Activated T-cell treated with anti-CD3 and anti-CD28 coated beads, Interleukin-2, amount 50 U/mL, for 24 hours (primary cell): ENCODE measurements around the gene CANT1.
"Not testable (repeated sequence)": the region's sequence is repeated elsewhere in the genome, so short reads cannot be mapped to it uniquely, and the experiment has no call there.

Experiments used
- DNase-seq: peaks from one replicate; pipeline ENCODE4 v3.0.0-alpha.2; 2020
- H3K27ac Mint-ChIP-seq: 2 replicates; pipeline ENCODE4 v1.8.0; 2020; ENCODE audit warnings: mild to moderate bottlenecking, mixed read lengths
- H3K27me3 Mint-ChIP-seq: 2 replicates; pipeline ENCODE4 v1.8.0; 2020; ENCODE audit warnings: mixed read lengths
- H3K36me3 Mint-ChIP-seq: 2 replicates; pipeline ENCODE4 v1.8.0; 2020; ENCODE audit warnings: low read depth, mixed read lengths
- H3K4me1 Mint-ChIP-seq: 2 replicates; pipeline ENCODE4 v1.8.0; 2020; ENCODE audit warnings: low read depth, mixed read lengths
- H3K4me3 Mint-ChIP-seq: 2 replicates; pipeline ENCODE4 v1.8.0; 2020; ENCODE audit warnings: mild to moderate bottlenecking, moderate library complexity, mixed read lengths
- H3K9me3 Mint-ChIP-seq: 2 replicates; pipeline ENCODE4 v1.8.0; 2020; ENCODE audit warnings: mixed read lengths

The CANT1 gene

GRCh38 chr17:78965491-78965924, 44.1 kb downstream of the CANT1 start:
- Mint-ChIP-seq H3K27ac (no peak overlapping the region), H3K27me3 (no peaks in the 10 kb centered on the region), H3K9me3 (no peaks in the 10 kb centered on the region), H3K36me3 (no peaks in the 10 kb centered on the region), H3K4me1 (no peaks in the 10 kb centered on the region), H3K4me3 (no peak overlapping the region)
- no peak for DNase-seq

- Mint-ChIP-seq H3K36me3 (no peaks in the 10 kb centered on the region), H3K4me3 (no peak overlapping the region), H3K27me3 (no peaks in the 10 kb centered on the region), H3K27ac (no peak overlapping the region), H3K9me3 (no peaks in the 10 kb centered on the region), H3K4me1 (no peaks in the 10 kb centered on the region)
- no peak for DNase-seq
Measured at GRCh38 chr17:78963378-78963777, 46.2 kb downstream of the CANT1 start.

DNA sequence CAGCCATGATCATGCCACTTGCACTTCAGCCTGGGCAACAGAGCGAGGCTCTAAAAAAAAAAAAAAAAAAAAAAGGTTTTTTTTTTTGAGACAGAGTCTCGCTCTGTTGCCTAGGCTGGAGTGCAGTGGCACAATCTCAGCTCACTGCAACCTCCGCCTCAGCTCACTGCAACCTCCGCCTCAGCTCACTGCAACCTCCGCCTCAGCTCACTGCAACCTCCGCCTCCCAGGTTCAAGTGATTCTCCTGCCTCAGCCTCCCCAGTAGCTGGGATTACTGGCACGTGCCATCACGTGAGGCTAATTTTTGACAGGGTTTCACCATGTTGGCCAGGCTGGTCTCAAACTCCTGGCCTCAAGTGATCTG, 46.6 kb downstream of the CANT1 start:
- not testable (repeated sequence) for H3K4me3 Mint-ChIP-seq, H3K9me3 Mint-ChIP-seq, H3K27ac Mint-ChIP-seq, H3K4me1 Mint-ChIP-seq, H3K36me3 Mint-ChIP-seq, H3K27me3 Mint-ChIP-seq, DNase-seq

DNA sequence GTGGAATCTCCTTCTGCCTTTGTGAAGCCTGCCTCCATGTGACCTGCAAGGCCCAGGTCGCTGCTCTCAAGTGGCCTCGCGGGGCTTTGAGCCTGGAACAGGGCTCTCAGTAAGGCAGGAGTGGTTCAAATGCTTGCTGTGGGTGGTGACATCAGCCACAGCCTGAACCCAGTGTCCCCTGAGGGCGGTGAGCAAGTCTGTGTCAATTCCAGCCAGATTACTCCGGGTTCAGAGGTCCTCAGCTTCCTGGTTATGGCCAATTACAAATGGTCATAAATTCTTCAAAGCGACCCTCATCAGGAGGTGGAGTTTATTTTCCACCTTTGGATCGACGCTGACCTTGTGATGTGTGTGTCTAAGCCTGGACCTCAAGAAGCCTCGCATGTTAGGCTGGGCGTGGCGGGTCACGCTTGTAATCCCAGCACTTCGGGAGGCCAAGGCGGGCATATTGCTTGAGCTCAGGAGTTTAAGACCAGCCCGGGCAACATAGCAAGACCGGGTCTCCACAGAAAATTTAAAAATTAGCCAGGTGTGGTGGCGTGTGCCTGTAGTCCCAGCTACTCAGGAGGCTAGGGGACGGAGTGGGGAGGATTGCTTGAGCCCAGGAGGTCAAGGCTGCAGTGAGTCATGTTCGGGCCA, 47.1 kb downstream of the CANT1 start:
- Mint-ChIP-seq H3K27ac (no peak overlapping the region), H3K36me3 (no peaks in the 10 kb centered on the region), H3K4me3 (no peak overlapping the region), H3K27me3 (no peaks in the 10 kb centered on the region), H3K9me3 (no peaks in the 10 kb centered on the region), H3K4me1 (no peaks in the 10 kb centered on the region)
- DNase-seq: no peak

- no peak overlapping the region for H3K4me3 Mint-ChIP-seq
- no peaks in the 10 kb centered on the region for H3K36me3 Mint-ChIP-seq
- no peaks in the 10 kb centered on the region for H3K9me3 Mint-ChIP-seq
- no peak overlapping the region for H3K27ac Mint-ChIP-seq
- H3K4me1 Mint-ChIP-seq: no peaks in the 10 kb centered on the region
- no peaks in the 10 kb centered on the region for H3K27me3 Mint-ChIP-seq
- DNase-seq: no peak
Measured at GRCh38 chr17:78961571-78961970, 48.0 kb downstream of the CANT1 start.

GRCh38 chr17:78960928-78961327, 48.6 kb downstream of the CANT1 start:
- no peak overlapping the region for H3K4me3 Mint-ChIP-seq
- H3K4me1 Mint-ChIP-seq: no peaks in the 10 kb centered on the region
- no peak for DNase-seq
- H3K9me3 Mint-ChIP-seq: no peaks in the 10 kb centered on the region
- no peak overlapping the region for H3K27ac Mint-ChIP-seq
- no peaks in the 10 kb centered on the region for H3K36me3 Mint-ChIP-seq
- H3K27me3 Mint-ChIP-seq: no peaks in the 10 kb centered on the region

GRCh38 chr17:78959803-78960202, 49.8 kb downstream of the CANT1 start:
- DNase-seq: no peak
- Mint-ChIP-seq H3K27ac (no peak overlapping the region), H3K27me3 (no peaks in the 10 kb centered on the region), H3K4me1 (peaks cover under 1% of the 10 kb centered on the region), H3K4me3 (no peak overlapping the region), H3K36me3 (no peaks in the 10 kb centered on the region), H3K9me3 (no peaks in the 10 kb centered on the region)

DNA sequence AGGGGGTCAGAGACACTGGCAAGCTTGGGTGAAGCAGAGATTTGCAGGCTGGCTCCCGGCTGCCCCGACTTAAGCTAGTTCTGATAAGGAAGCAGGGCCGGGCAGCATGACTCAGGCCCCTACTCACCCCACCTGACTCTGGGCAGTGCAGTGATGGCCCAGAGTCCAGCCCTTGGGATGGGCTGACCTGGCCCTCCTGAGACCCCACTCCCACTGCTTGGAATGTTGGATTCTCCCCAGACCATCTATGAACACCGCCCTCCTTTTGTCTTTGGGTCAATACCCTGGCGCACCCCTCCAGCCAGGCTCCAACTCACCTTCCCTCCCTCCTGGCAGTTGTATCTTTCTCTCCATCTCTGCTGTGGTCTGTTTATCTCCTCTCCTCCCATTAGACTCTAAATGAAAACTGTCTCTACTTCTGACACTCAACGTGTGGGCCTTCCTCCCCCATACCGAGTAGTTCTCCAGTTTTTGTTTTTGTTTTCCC, 50.9 kb downstream of the CANT1 start:
- H3K4me3 Mint-ChIP-seq: no peak overlapping the region
- H3K4me1 Mint-ChIP-seq: peaks cover 2% of the 10 kb centered on the region
- no peak overlapping the region for H3K27ac Mint-ChIP-seq
- no peak for DNase-seq
- no peaks in the 10 kb centered on the region for H3K9me3 Mint-ChIP-seq
- no peaks in the 10 kb centered on the region for H3K27me3 Mint-ChIP-seq
- no peaks in the 10 kb centered on the region for H3K36me3 Mint-ChIP-seq

DNA sequence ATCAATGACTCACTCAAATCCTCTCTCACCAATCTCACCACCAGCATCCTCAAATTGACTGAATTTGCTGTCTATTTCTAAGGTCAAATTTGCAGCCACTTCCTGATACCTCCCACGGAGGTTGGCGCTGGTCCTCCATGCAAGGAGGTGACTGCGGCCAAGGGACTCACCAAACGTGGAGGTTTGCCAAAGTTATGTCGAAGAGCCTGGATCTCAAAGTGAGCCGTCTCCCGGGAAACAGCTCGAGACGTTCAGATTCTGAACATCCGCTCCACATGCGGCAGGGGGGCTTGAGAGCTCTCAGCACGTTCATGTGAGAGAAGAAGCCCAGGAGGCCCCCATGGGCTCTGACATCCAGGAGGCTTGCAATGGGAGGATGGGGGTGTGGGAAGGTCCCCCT, 52.4 kb downstream of the CANT1 start:
- Mint-ChIP-seq H3K36me3 (no peaks in the 10 kb centered on the region), H3K4me3 (no peak overlapping the region), H3K9me3 (no peaks in the 10 kb centered on the region), H3K27me3 (no peaks in the 10 kb centered on the region), H3K4me1 (peaks cover 2% of the 10 kb centered on the region), H3K27ac (peak overlapping the region; percentile 20)
- DNase-seq: no peak

GRCh38 chr17:78956254-78956653, 53.3 kb downstream of the CANT1 start:
- H3K27me3 Mint-ChIP-seq: no peaks in the 10 kb centered on the region
- no peaks in the 10 kb centered on the region for H3K36me3 Mint-ChIP-seq
- no peaks in the 10 kb centered on the region for H3K9me3 Mint-ChIP-seq
- DNase-seq: no peak
- H3K4me3 Mint-ChIP-seq: no peak overlapping the region
- H3K4me1 Mint-ChIP-seq: peaks cover 2% of the 10 kb centered on the region
- no peak overlapping the region for H3K27ac Mint-ChIP-seq

DNA sequence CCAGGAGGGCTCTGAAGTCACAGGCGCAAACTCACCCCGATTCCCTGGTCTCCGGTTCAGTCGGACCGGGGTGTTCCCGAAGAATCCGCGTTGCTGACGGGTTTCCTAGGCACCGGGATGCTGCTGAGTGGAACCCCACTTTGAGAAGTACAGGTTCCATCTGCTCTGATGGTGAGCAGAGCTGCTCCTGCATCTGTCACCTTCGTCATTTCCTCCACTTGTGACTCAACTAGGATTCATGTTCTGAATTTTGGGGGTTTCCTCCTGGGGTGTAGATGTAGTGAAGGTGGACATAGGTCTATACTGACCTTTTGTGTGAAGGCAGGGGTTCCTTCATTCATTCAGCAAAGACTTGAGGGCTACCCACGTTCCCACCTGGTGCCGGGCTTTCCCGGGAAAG, 54.9 kb downstream of the CANT1 start:
- no peaks in the 10 kb centered on the region for H3K36me3 Mint-ChIP-seq
- H3K4me3 Mint-ChIP-seq: no peak overlapping the region
- H3K27ac Mint-ChIP-seq: no peak overlapping the region
- H3K27me3 Mint-ChIP-seq: no peaks in the 10 kb centered on the region
- H3K9me3 Mint-ChIP-seq: peaks cover 11% of the 10 kb centered on the region
- H3K4me1 Mint-ChIP-seq: peaks cover 2% of the 10 kb centered on the region
- DNase-seq: no peak

- H3K27me3 Mint-ChIP-seq: no peaks in the 10 kb centered on the region
- no peak overlapping the region for H3K27ac Mint-ChIP-seq
- no peaks in the 10 kb centered on the region for H3K36me3 Mint-ChIP-seq
- H3K4me1 Mint-ChIP-seq: peaks cover 2% of the 10 kb centered on the region
- no peak for DNase-seq
- no peak overlapping the region for H3K4me3 Mint-ChIP-seq
- peaks cover 11% of the 10 kb centered on the region for H3K9me3 Mint-ChIP-seq
Measured at GRCh38 chr17:78953356-78954350, 55.9 kb downstream of the CANT1 start.

GRCh38 chr17:78952706-78953105, 56.9 kb downstream of the CANT1 start:
- H3K4me1 Mint-ChIP-seq: peaks cover 2% of the 10 kb centered on the region
- no peak for DNase-seq
- no peak overlapping the region for H3K4me3 Mint-ChIP-seq
- H3K9me3 Mint-ChIP-seq: peaks cover 11% of the 10 kb centered on the region
- no peaks in the 10 kb centered on the region for H3K27me3 Mint-ChIP-seq
- no peak overlapping the region for H3K27ac Mint-ChIP-seq
- no peaks in the 10 kb centered on the region for H3K36me3 Mint-ChIP-seq

- peaks cover 11% of the 10 kb centered on the region for H3K9me3 Mint-ChIP-seq
- no peak for DNase-seq
- H3K36me3 Mint-ChIP-seq: no peaks in the 10 kb centered on the region
- H3K27ac Mint-ChIP-seq: no peak overlapping the region
- no peaks in the 10 kb centered on the region for H3K27me3 Mint-ChIP-seq
- H3K4me3 Mint-ChIP-seq: no peak overlapping the region
- peaks cover 2% of the 10 kb centered on the region for H3K4me1 Mint-ChIP-seq
Measured at GRCh38 chr17:78951967-78952551, 57.5 kb downstream of the CANT1 start.

GRCh38 chr17:78950870-78951269, 58.7 kb downstream of the CANT1 start:
- no peaks in the 10 kb centered on the region for H3K27me3 Mint-ChIP-seq

More at GRCh38 chr17:78950870-78951269, 58.7 kb downstream of the CANT1 start:
- Mint-ChIP-seq H3K36me3 (no peaks in the 10 kb centered on the region), H3K4me3 (no peak overlapping the region), H3K4me1 (peaks cover 2% of the 10 kb centered on the region), H3K27ac (no peak overlapping the region), H3K9me3 (peaks cover 11% of the 10 kb centered on the region)
- no peak for DNase-seq
